Measurements from ENCODE around the gene PEAR1.

- no peak for TF ChIP-seq CTCF (IDR thresholded peaks at IDR 0.05; ENCODE audit: insufficient read depth, low read length, poor library complexity, severe bottlenecking)
- no peak for TF ChIP-seq EZH2phosphoT487 (conservative IDR thresholded peaks at IDR 0.05; ENCODE audit: low read length)
Measured at GRCh38 chr1:156908955-156909354, 15.4 kb downstream of the PEAR1 start.

All from SU-DHL-6 (cell line).